NCI-H2107 treated with DMSO at 0.1 percent for 48 hours (cell line): Measurements from ENCODE around the gene ENAH.
"Not testable (repeated sequence)": the region's sequence is repeated elsewhere in the genome, so short reads cannot be mapped to it uniquely, and the experiment has no call there.

Source experiments
- DNase-seq: peaks from one replicate; lab custom pipeline; 2025; ENCODE audit not compliant: unreplicated experiment; lab: John Stamatoyannopoulos, UW

The ENAH gene

GRCh38 chr1:225532240-225532944 lies 120.5 kb downstream of the ENAH start:
- no peak for DNase-seq

GRCh38 chr1:225529726-225530125 lies 123.2 kb downstream of the ENAH start:
- no peak for DNase-seq

- no peak for DNase-seq
Observed at GRCh38 chr1:225527575-225527974, 125.3 kb downstream of the ENAH start.

- no peak for DNase-seq
Observed at GRCh38 chr1:225526878-225527277, 126.0 kb downstream of the ENAH start.

GRCh38 chr1:225525377-225525776 lies 127.5 kb downstream of the ENAH start:
- DNase-seq, result no peak

- no peak for DNase-seq
Observed at GRCh38 chr1:225524570-225524969, 128.4 kb downstream of the ENAH start.

GRCh38 chr1:225523263-225523950 lies 129.5 kb downstream of the ENAH start:
- no peak for DNase-seq

GRCh38 chr1:225522588-225523262 lies 130.2 kb downstream of the ENAH start:
- DNase-seq, result no peak

GRCh38 chr1:225520587-225521227 lies 132.2 kb downstream of the ENAH start:
- no peak for DNase-seq

GRCh38 chr1:225519166-225519863 lies 133.6 kb downstream of the ENAH start:
- no peak for DNase-seq

- DNase-seq, result no peak
Observed at GRCh38 chr1:225517697-225518096, 135.2 kb downstream of the ENAH start.

- DNase-seq, result no peak
Observed at GRCh38 chr1:225517221-225517620, 135.7 kb downstream of the ENAH start.

- DNase-seq, result no peak
Observed at GRCh38 chr1:225514671-225515081, 138.2 kb downstream of the ENAH start.

- DNase-seq, result not testable (repeated sequence)
Observed at GRCh38 chr1:225513576-225513975, 139.3 kb downstream of the ENAH start.

- DNase-seq, result no peak
Observed at GRCh38 chr1:225511828-225512381, 141.0 kb downstream of the ENAH start.

GRCh38 chr1:225510740-225511139 lies 142.2 kb downstream of the ENAH start:
- not testable (repeated sequence) for DNase-seq

- DNase-seq, result peak; percentile 57
Observed at GRCh38 chr1:225509770-225510169, 143.2 kb downstream of the ENAH start.

- DNase-seq, result peak; percentile 57
Observed at GRCh38 chr1:225509376-225509707, 143.6 kb downstream of the ENAH start.

GRCh38 chr1:225508538-225509375 lies 144.2 kb downstream of the ENAH start:
- peak; percentile 79 for DNase-seq

- DNase-seq, result no peak
Observed at GRCh38 chr1:225506727-225507126, 146.2 kb downstream of the ENAH start.
